ENCODE measurements around the gene TMIGD1. TPM values are rescaled to one million over a fixed set of nuclear protein-coding genes. Genes with fewer than 3 reads are reported as not detected.

TMIGD1 gene
- total RNA-seq, 4 donors from 2014 or later = not detected

GRCh38 chr17:30368912-30369720 lies 35.3 kb upstream of the TMIGD1 start:
- TF ChIP-seq CTCF (IDR thresholded peaks at IDR 0.05) = no peak
- peak in 1 of 2 donors; percentile 5 for TF ChIP-seq POLR2A (IDR thresholded peaks at IDR 0.05)
- Histone ChIP-seq H3K36me3 (no peaks in the 10 kb centered on the region), H3K4me1 (peaks cover 11 to 35% of the 10 kb centered on the region in 2 donors), H3K27ac (peak overlapping the region; percentile 68 to 82 (median 70)), H3K9me3 (no peaks in the 10 kb centered on the region), H3K4me3 (replicated peaks in 1 of 3) (no peak overlapping the region), H3K27me3 (no peaks in the 10 kb centered on the region)
- 50 to 59% methylated on average over 13 of the region's 13 CpGs for WGBS, 2 donors
- peak; percentile 64 to 68 for DNase-seq
- intact Hi-C loops (cut with DNase I) = no loop called here

DNA sequence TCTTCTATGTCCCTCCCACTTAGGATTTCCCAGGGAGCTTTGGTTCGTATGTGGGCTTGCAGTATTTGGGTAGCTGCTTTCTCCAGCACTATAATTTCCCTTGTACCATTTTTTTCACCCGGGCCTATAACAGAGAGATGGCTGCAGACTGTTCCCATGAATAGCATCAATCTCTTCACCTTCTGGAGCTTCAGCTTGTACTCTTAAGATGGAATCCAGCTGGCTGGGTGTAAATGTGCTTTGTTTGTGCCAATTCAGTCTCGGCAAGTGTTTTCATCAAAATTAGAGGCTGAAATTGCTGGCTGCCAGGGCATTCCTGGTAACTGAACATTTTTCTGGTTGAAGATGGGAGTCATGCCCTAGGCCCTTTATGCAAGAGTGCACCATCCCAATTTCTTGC lies 32.7 kb upstream of the TMIGD1 start:
- no peaks in the 10 kb centered on the region for H3K36me3 ChIP-seq
- TF ChIP-seq CTCF (IDR thresholded peaks at IDR 0.05) (no peak), POLR2A (IDR thresholded peaks at IDR 0.05) (no peak)
- no peak for DNase-seq
- H3K27ac ChIP-seq = no peak overlapping the region
- no peaks in the 10 kb centered on the region for H3K9me3 ChIP-seq
- peaks cover 11 to 44% of the 10 kb centered on the region in 2 donors for H3K4me1 ChIP-seq
- WGBS, 2 donors = 85 to 92% methylated on average over 3 of the region's 3 CpGs
- intact Hi-C loops (cut with DNase I) = no loop called here
- no peaks in the 10 kb centered on the region for H3K27me3 ChIP-seq
- H3K4me3 ChIP-seq (replicated peaks in 1 of 3) = no peak overlapping the region

DNA sequence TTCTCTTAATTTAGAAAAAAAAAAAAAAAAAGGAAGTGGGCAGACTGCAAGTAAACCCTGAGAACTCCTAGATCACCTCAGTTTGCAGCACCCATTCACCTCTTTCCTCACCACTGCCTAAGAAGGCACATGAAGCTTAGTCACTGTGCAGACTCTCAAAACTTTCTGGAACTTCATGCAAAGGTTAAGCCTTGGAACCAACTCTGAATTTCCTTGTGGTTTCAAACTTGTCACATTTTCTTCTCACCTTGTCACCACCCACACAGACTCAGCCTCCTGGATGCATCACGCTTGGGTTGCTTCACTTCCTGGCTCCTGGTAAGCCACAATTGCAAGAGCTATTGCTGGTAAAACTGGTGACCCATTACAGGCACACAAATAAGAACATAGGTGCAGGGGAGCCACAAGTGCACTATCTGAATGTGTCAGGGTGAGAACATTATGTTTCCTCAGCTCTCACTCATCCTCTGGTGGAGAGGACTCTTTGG lies 29.9 kb upstream of the TMIGD1 start:
- 32 to 33% methylated on average over 1 of the region's 1 CpG for WGBS, 2 donors
- TF ChIP-seq CTCF (IDR thresholded peaks at IDR 0.05) (no peak), POLR2A (IDR thresholded peaks at IDR 0.05) (no peak)
- no peaks in the 10 kb centered on the region for H3K27me3 ChIP-seq
- intact Hi-C loops (cut with DNase I) = no loop called here
- no peaks in the 10 kb centered on the region for H3K9me3 ChIP-seq
- H3K36me3 ChIP-seq = no peaks in the 10 kb centered on the region
- peaks cover 0 to 23% of the 10 kb centered on the region in 2 donors for H3K4me1 ChIP-seq
- H3K27ac ChIP-seq = peak overlapping the region in 1 of 3 donors; percentile 12
- H3K4me3 ChIP-seq (replicated peaks in 1 of 3) = no peak overlapping the region
- peak; percentile 51 to 62 for DNase-seq

- H3K27me3 ChIP-seq = no peaks in the 10 kb centered on the region
These were observed 28.0 kb upstream of the TMIGD1 start for GRCh38 chr17:30361766-30362279.

More at GRCh38 chr17:30361766-30362279, 28.0 kb upstream of the TMIGD1 start:
- Histone ChIP-seq H3K27ac (no peak overlapping the region), H3K9me3 (no peaks in the 10 kb centered on the region), H3K4me3 (replicated peaks in 1 of 3) (no peak overlapping the region), H3K4me1 (peaks cover 0 to 22% of the 10 kb centered on the region in 2 donors), H3K36me3 (no peaks in the 10 kb centered on the region)
- 98 to 99% methylated on average over 4 of the region's 4 CpGs for WGBS, 2 donors
- TF ChIP-seq CTCF (IDR thresholded peaks at IDR 0.05) = no peak
- intact Hi-C loops (cut with DNase I) = no loop called here
- no peak for DNase-seq

Measured in thyroid gland (tissue), 4 donors.